Measurements from ENCODE around the gene DHX9.

DNA sequence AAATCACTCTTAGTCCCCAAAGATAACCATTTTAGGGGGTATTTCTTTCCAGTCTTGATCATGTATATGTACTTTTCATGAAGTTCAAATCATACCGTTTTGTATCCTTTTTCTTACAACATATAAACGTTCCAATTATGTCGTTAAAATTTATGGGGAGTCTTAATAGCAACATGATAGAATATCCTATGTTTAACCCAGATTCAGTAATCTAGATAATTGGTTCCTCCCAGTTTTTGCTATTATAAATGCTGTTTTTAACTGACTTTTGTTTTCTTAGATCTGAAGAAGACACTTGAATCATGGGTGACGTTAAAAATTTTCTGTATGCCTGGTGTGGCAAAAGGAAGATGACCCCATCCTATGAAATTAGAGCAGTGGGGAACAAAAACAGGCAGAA is 3.1 kb downstream of the DHX9 start:
- TF ChIP-seq, protein P1, sequence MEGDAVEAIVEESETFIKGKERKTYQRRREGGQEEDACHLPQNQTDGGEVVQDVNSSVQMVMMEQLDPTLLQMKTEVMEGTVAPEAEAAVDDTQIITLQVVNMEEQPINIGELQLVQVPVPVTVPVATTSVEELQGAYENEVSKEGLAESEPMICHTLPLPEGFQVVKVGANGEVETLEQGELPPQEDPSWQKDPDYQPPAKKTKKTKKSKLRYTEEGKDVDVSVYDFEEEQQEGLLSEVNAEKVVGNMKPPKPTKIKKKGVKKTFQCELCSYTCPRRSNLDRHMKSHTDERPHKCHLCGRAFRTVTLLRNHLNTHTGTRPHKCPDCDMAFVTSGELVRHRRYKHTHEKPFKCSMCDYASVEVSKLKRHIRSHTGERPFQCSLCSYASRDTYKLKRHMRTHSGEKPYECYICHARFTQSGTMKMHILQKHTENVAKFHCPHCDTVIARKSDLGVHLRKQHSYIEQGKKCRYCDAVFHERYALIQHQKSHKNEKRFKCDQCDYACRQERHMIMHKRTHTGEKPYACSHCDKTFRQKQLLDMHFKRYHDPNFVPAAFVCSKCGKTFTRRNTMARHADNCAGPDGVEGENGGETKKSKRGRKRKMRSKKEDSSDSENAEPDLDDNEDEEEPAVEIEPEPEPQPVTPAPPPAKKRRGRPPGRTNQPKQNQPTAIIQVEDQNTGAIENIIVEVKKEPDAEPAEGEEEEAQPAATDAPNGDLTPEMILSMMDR (IDR thresholded peaks at IDR 0.05; ENCODE audit: low read depth, low read length, poor library complexity, severe bottlenecking) = no peak
- TF ChIP-seq EZH2phosphoT487 (IDR thresholded peaks at IDR 0.05; ENCODE audit: borderline replicate concordance, low read length) = no peak

Measured in DOHH2 (cell line).